ENCODE data around the gene DLX6.

DNA sequence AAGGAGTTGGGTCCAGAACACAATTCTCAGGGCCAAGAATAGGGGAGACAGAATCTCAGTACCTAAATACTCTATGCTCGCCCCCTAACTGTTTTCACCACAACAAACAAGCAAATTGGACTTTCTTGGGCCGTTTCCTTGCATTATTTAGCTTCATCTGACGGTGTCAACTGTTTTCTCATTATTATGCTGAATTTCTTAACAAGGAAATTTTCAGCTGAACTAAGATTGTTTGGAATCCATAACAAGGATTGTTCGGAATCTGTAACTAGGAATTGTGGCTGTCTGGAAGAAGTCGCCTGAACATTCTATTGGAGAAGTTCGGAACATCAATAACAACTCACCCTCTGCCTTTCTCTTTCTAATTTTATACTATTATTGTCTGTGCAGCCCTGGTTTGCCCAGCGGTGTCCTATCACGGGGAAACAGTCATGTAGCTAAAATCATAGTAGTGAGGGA is 15.5 kb upstream of the DLX6 start:
- TF ChIP-seq, protein P1, sequence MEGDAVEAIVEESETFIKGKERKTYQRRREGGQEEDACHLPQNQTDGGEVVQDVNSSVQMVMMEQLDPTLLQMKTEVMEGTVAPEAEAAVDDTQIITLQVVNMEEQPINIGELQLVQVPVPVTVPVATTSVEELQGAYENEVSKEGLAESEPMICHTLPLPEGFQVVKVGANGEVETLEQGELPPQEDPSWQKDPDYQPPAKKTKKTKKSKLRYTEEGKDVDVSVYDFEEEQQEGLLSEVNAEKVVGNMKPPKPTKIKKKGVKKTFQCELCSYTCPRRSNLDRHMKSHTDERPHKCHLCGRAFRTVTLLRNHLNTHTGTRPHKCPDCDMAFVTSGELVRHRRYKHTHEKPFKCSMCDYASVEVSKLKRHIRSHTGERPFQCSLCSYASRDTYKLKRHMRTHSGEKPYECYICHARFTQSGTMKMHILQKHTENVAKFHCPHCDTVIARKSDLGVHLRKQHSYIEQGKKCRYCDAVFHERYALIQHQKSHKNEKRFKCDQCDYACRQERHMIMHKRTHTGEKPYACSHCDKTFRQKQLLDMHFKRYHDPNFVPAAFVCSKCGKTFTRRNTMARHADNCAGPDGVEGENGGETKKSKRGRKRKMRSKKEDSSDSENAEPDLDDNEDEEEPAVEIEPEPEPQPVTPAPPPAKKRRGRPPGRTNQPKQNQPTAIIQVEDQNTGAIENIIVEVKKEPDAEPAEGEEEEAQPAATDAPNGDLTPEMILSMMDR (IDR thresholded peaks at IDR 0.05) = no peak
- TF ChIP-seq ZFX (IDR thresholded peaks at IDR 0.05; ENCODE audit: borderline replicate concordance) = no peak
